GM12872 (cell line): ENCODE data around the gene RANBP17.
A peak's percentile ranks its signal among the peaks of the same experiment; 100 is the strongest.

Experiments
- CTCF ChIP-seq: IDR thresholded peaks from 3 replicates; pipeline ENCODE4 v1.5.1; 2011; ENCODE audit warnings: low read depth, mild to moderate bottlenecking, low read length, moderate library complexity; ENCODE audit not compliant: insufficient read depth

Gene RANBP17

GRCh38 chr5:171306781-171307591 lies 445.2 kb downstream of the RANBP17 start:
- TF ChIP-seq CTCF: no peak

GRCh38 chr5:171307789-171308452 lies 446.1 kb downstream of the RANBP17 start:
- TF ChIP-seq CTCF: no peak

DNA sequence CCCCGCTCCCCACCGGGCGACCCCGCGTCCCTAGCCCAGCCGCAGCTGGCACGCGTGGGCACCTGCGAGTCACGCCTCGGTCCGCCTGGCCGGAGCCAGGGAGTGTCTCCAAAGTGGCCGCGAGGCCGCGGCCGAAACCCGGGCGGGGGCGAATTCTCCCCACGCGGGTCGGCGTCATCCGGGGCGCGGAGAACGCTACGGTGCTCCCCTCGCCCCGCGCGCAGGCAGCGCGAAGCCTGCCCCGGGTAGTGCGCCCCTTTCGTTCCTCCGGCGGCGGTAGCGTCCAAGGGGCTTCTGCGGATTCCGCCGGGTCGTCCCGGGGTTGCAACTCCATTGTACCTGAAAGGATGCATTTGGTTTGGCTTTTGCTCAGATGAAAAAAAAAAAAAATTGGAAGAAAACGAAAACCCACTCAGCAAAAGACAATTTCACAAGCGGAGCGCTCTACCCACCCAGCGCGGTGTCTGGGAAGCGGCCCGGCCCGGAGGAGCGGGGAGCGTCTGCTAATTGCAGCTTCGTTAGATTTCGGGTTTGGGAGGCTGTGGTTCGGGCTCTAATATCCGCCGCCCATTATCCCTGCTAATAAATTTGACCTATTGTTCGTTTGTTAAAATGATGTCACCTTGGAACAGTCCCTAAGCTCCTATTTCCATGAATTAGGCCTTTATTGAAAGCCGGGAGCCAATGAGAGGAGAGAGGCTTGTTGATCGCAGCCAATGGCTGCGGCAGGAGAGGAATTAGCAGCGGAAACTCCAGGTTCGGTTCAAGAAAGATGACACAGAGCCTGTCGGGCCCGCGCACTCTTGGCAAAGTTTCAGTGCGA lies 446.8 kb downstream of the RANBP17 start, which contains the start of gene TLX3:
Gene TLX3 (plus strand): TSS at position 796 of the 823 bp plus-strand sequence. CDS start 118 bp downstream, outside the sequence.
- no peak for TF ChIP-seq CTCF

DNA sequence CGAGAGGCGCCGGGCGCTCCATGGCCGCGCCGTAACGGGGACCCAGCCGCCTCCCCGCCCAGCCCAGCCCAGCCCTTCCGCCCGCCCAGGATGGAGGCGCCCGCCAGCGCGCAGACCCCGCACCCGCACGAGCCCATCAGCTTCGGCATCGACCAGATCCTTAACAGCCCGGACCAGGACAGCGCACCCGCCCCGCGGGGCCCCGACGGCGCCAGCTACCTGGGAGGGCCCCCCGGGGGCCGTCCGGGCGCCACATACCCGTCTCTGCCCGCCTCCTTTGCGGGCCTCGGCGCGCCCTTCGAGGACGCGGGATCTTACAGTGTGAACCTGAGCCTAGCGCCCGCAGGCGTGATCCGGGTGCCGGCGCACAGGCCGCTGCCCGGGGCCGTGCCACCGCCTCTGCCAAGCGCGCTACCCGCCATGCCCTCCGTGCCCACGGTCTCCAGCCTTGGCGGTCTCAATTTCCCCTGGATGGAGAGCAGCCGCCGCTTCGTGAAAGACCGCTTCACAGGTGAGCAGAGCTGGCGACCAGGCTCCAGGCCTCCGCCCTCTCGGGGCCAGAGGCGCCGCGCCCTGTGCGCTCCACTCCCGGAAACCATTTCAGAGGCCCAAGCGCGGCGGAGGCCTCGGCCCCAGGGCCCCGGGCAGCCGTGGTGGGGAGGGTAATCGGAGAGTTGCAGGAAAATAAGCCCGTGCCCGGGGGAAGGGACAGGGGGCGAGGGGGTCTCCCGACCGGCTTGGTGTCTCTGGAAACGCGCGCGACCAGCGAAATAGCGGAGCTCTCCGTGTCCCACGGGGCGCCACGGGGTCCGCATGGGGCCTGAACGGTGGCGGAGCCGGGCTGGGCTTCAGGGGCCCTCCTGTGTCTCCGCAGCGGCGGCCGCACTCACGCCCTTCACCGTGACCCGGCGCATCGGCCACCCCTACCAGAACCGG lies 447.7 kb downstream of the RANBP17 start:
- TF ChIP-seq CTCF: no peak

GRCh38 chr5:171310212-171310818 lies 448.5 kb downstream of the RANBP17 start:
- 0 out of 3 replicates have a peak, but pooled peaks have one; percentile 28 for TF ChIP-seq CTCF

GRCh38 chr5:171310819-171311321 lies 449.1 kb downstream of the RANBP17 start:
- TF ChIP-seq CTCF: no peak
